GM19193 (cell line): ENCODE measurements around the gene ASB6.
A peak's percentile ranks its signal among the peaks of the same experiment; 100 is the strongest.

ENCODE experiments used
- POLR2A ChIP-seq: IDR thresholded peaks from 4 replicates; pipeline ENCODE4 v1.6.1; 2011; ENCODE audit not compliant: insufficient read depth, insufficient read length; ENCODE audit errors: extremely low read depth

ASB6 gene

DNA sequence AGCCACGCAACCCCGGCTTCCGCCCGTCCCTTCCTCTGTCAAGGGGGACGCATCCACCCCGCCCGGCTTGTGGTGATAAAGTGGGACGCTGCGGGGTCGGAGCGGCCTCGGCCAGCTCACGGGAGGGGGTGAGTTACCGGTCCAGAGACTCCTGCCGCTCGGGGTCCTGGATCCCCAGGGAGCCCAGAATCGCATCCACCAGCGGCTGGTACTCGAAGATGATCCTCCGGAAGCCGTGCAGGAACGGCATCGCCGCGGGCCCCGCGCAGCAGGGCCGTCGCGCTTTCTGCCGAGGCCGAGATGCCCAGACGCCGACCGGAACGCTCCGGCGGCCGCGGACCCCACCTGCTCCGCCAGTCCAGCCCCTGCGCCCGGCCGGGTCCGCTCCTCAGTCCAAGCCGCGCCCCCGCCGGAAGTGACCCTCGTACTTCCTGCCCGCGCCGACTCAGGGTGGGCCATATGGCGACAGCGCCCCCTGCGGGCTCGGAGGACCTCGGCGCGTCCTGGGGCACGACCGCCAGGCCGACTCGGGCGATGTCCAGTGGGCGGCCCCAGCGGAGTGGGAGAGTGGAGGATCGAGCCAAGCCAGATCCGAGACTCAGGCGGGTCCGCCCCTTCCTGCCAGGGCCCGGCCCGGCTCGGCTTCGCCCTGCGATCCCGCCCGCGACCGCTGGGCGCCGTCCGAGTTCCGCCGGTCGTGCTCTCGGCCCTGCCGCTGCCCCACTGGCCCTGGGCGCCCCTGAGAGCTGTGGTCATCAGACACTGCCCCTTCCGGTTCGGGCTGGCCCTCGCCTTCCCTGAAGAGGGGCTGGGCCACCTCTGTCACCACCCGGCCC lies at the start of gene ASB6:
Gene ASB6, minus strand, starts transcription at position 402 of the 836 bp plus-strand sequence. Its CDS starts 152 bp downstream, at position 250.
- peak; percentile 85 for TF ChIP-seq POLR2A

- TF ChIP-seq POLR2A: no peak
Measured at GRCh38 chr9:129688285-129689043, 46.5 kb upstream of the ASB6 start.

GRCh38 chr9:129687391-129687790 lies 45.4 kb upstream of the ASB6 start:
- TF ChIP-seq POLR2A: no peak

DNA sequence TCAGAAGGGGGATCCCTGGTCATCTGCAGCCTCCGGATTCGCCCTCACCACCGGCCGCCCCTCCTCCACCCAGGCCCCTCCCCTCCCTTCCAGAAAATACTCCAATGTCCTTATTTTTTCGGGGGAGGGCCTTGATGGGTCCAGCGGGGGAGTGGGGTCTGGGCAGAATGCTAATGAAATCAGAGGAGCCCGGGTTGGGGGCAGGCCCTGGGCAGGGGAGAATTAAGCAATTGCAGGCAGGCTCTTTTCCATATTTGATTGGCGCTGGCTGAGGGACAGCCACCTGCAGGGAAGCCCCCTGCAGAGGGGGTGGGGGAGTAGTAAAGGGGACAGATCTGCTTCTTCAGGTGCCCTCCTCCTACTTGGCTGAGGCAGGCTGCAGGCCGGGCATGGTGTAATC lies 44.8 kb upstream of the ASB6 start:
- TF ChIP-seq POLR2A: no peak

- TF ChIP-seq POLR2A: no peak
Measured at GRCh38 chr9:129685933-129686259, 43.9 kb upstream of the ASB6 start.

- TF ChIP-seq POLR2A: no peak
Measured at GRCh38 chr9:129685220-129685932, 43.4 kb upstream of the ASB6 start.

- no peak for TF ChIP-seq POLR2A
Measured at GRCh38 chr9:129682381-129682780, 40.4 kb upstream of the ASB6 start.

- no peak for TF ChIP-seq POLR2A
Measured at GRCh38 chr9:129681924-129682323, 40.0 kb upstream of the ASB6 start.

DNA sequence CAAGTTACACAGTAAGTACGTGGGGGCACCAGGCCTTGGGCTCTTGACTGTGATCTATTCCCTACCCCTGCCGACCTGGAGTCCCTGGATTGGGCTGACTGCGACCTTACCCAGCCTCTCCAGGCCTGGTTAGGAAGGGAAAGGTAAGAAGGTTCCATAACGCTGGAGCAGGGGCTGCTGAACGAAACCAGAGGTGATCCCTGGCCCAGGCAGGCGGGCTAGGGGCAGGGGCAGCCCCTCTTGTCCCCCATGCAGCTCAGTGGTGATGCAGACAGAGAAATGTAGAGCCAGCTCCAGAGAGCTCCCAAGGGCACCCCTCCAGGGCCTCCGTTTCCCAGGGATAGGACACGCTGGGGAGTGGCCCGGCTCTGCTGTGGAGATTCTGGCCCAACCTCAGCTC lies 37.6 kb upstream of the ASB6 start:
- no peak for TF ChIP-seq POLR2A

- no peak for TF ChIP-seq POLR2A
Measured at GRCh38 chr9:129678844-129679243, 36.9 kb upstream of the ASB6 start.

GRCh38 chr9:129677456-129677855 lies 35.5 kb upstream of the ASB6 start:
- TF ChIP-seq POLR2A: no peak

GRCh38 chr9:129676975-129677374 lies 35.0 kb upstream of the ASB6 start:
- no peak for TF ChIP-seq POLR2A

- TF ChIP-seq POLR2A: no peak
Measured at GRCh38 chr9:129676287-129676686, 34.3 kb upstream of the ASB6 start.

- TF ChIP-seq POLR2A: no peak
Measured at GRCh38 chr9:129675620-129676019, 33.7 kb upstream of the ASB6 start.

DNA sequence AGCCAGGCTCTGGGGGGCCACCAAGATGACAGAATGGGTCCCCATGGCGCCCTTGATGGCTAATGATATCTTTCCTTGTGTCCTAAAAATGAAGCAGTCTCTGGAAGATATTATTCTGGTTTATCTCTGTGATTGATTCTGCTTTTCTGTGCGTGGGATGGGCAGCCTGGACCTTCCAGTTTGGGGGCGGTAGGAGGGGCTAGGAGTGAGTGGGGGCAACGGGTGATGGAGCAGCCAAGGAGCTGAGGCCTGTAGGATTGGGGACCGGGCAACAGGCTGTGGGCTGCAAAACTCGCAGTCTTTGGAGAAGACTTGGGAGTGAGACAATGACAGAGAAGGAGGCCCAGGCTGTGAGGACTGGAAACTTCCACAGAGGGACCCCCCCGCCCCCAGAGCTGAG lies 32.3 kb upstream of the ASB6 start:
- TF ChIP-seq POLR2A: no peak
